NOMO-1 (cell line): ENCODE measurements around the gene RAPGEF2.
A peak's percentile ranks its signal among the peaks of the same experiment; 100 is the strongest.
"Not testable (repeated sequence)": the region's sequence is repeated elsewhere in the genome, so short reads cannot be mapped to it uniquely, and the experiment has no call there.

ENCODE experiments used
- DNase-seq, 2 experiments: peaks; one replicate each; lab custom pipeline; 2025; ENCODE audit not compliant: unreplicated experiment in 2 of 2; lab: John Stamatoyannopoulos, UW

Gene RAPGEF2

DNA sequence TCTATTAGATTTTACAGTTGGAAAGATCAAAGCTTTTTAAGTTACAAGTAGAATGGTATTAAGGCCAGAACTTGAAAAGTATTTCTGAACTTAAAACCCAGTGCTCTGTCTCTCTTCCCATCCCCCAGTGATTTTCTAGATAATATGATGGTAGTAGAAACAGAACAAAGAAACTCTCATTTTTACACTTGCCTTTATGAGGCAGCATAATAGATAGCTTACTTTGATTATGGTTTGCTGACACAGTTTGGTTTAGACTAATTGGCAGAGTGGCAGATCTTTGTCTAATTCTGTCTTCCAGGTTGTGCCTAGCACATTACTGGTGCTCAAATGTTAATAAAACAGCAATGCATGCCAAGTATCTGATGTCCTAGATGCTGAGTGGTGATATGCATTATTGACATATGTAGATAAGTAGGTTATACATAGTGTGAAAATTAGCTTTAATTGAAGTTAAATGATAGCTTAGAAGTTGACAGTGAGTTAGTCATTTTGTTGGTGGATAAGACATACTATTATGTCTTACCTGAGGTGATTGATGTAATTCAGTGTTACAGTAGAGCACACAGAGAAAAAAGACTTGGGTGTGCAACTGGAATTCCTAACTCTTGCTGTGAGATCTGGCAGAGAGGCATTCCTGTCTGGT, 4.3 kb upstream of the RAPGEF2 start:
- no peak for DNase-seq

DNA sequence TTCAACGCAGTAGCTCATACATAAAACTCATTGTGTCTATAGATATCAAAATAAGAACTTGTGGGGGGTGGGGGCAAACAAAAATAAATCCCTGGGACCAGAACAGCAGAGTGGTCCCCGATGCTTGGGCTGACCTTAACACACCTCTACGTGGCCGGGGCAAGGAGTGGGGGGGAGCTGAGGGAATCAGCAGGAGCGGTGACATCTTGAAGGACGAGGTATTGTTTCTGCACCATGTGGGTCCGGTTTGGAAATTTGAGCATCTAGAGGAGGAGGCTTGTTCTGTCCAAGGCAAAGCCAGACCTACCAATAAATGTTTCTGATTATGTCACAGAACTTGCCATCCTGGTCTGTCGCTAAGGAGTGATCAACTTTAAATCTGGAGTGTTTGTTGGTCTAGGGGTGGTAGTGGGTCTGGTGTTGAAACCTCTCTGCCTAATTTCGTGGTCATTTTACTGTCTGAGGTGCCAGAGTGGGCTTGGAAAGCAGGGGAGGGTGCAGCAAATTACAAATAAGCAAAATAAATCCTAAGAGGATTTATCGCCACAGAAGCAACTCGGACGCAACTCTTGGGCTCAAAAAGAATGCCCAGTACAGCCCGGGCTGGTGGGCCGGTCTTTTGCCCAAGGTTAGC, 774 bp upstream of the RAPGEF2 start:
- DNase-seq = no peak

DNA sequence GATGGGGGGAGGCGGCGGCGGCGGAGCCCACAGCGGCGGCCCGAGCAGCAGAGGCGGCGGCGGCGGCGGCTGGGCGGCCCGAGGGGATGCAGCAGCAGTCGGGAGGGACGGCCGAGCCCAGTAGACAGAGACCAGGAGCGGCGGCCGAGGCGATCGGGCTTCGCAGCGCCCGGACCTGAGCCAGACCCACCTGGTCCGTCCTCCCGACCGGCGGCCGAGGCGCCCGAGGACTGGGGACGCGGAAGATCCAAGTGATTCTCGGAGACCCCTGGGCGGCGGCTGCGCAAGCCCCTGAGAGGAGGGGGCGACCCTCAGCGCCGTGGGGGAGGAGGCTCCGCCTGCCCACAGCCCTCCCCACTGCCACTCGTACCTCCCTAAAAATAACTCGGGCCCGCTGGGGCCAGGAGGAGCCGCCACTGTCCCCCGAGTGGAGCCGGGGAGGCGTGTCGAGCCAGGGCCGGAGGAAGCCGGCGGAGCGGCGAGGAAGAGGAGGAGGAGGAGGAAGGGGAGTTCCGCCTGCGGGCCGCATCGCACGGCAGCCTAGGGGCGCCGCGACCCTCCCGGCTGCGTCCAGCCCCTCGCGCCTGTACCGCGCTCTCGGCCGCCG, 608 bp downstream of the RAPGEF2 start:
- no peak for DNase-seq

DNA sequence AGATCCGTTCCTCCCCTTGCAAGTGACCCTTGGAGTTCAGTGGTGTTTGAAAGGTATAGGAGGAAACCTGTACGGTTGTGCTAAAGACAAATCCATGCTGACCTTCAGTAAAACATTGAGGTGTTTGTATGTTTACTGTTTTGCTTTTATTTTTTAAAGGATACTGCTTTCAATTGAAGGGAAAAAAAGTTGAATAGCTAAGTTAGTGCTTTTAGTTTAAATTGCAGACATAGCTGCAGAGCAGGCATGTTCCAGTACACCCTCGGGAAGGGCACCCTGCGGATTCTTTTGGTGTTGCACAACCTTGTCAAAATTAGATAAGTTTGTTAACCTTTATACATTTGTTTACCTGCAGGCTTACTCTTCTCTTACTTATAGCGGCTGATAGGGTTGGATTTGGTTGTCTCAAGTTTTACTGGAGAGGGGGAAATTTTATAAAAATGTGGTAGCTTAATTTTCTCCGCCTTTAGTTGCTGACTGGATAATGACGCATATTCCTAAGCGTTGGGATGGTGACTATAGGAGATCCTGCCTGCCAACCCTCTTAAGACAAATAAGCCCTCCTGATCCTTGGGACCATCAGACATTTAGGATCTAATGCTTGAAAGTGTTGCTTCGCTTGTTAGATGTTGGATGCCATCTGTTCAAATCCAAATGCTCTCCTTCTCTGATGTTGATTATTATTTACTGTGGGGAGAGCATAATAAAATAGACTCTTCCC, 2.0 kb downstream of the RAPGEF2 start:
- DNase-seq = peak in 1 of 2 experiments; percentile 24

DNA sequence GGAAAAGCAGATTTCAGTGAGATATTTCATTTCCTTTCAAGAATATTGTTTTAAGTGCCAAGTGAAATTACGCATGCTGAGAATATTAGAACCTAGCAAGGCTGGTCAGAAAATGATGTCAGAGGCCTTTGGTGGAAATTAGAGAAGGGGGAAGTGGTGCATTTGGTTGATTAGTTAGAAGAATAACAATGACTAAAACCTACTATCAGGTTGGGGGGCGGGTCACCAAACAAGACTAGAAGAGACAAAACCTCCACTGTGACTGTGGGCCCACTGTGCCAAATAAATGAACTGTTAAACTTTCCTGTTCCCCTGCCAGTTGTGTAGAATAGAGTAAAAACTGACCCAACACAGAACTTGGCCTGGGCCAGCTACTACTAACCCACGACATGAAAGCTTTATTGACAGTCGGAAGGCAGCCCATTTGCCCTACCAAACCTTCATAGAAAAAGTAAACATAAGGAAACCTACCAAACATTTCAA, 2.9 kb downstream of the RAPGEF2 start:
- peak; percentile 24 to 48 for DNase-seq

DNA sequence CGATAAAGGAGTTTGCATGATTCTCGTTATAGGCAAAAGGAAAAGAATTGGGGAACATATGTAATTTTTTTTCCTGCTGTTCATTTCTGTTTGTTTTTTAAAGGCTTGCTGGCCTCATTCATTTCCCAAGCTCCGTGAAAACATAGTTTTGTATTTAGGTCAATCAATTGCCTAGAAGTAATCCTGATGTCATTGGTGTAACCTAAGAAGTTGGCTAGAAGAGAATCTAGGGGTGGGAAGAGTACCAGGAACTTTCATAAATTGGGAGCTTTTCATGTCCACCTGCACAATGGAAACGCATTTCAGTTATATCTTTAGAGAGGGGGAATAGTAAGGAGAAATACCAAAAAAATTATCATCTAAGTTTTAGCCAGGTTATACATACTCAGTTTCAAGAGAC, 3.8 kb downstream of the RAPGEF2 start:
- no peak for DNase-seq

DNA sequence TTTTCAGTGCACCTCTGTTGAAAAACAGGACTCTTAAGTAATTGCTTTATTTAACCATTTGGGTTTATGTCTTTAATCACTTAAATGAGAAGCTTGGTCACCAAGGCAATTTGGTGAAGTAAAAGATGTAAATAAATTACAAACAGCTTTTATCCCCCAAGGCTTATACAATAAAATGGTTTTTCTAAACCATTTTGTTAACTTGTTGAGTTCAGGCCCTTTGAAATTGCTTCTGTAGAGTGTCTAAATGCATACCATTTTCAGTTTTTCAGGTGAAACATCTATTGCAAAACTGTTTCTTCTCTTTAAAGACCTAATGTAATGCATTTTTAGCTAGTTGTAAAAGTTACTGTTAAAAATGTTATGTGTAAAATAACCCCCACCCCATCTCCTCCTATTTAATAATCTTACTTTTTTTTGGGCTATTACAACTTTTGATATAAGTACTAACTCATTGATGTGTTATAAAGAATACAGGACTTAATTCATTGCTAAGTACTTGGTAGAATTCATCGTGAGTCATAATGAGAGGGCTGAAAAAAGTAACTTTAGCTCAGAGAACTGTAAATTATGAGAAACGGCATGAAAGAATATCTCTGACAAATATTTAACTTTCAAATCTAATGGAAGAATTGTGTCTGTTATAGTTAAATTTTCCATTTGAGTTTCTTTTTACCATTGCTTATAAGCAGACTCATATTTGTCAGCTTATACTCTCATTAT, 4.5 kb downstream of the RAPGEF2 start:
- no peak for DNase-seq

DNA sequence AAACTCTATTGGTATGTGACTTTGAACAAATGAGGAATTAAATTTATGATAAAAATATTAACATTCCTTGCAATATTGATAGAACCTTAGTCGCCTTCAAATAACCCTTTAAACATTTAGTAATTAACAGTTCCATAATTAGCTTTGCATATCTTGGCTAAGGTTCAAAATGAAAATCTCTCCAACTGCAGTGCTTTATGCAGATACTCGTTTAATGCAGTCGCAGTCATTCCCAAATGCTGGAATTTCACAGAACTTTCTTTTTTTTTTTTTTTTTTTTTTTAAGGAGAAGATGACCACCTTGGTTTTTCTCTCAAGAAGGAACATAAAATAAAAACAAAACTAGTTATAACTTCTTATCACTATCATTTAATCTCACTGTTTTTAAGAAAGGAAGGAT, 5.2 kb downstream of the RAPGEF2 start:
- no peak for DNase-seq

DNA sequence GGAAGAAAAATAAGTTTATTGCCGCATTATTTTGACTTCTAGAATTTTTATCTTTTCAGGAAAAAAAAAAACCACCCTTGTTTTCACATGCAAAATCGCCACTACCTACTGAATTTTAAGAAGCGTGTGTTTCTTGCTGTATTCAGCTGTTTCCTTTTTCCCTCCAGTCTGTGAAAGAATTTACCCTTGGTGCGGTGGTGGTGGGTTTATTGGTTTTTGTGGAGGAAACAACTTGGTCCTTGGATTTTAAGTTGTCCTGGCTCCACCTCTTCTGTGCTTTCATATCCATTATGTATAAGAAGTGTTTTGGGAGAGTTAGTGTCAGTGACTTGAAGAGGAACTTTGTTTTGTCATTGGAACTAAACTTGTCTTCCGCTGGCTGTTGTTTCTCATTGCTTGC, 8.1 kb downstream of the RAPGEF2 start:
- DNase-seq = no peak

DNA sequence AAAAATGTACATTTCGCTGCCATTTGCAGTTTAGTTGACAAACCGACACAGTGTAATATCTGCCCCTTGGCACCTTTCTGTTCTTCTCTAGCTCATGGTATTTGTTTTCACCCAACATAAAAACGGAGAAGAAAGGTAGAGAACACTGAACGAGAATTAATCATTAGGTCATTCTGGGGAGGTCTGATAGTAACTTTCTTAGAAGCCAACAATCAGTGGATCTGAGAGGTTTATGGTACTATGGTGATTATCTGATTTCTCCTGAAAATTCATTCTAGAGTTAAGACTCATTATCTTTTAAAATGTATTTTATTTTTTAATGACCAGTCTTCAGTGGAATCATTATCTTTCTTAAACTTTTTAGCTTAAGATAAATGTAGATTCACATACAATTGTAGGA, 8.5 kb downstream of the RAPGEF2 start:
- no peak for DNase-seq

DNA sequence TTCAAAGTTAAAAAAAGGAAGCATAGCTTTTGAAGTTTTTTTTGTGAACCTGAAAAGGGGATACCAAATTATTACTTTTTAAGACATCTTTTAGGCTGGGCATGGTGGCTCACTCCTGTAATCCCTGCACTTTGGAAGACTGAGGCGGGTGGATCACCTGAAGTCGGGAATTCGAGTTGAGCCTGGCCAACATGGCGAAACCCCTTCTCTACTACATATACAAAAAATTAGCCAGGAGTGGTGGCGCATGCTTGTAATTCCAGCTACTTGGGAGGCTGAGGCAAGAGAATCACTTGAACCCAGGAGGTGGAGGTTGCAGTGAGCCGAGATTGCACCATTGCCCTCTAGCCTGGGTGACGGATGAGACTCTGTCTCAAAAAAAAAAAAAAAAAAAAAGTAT, 10.5 kb downstream of the RAPGEF2 start:
- DNase-seq = not testable (repeated sequence)

DNA sequence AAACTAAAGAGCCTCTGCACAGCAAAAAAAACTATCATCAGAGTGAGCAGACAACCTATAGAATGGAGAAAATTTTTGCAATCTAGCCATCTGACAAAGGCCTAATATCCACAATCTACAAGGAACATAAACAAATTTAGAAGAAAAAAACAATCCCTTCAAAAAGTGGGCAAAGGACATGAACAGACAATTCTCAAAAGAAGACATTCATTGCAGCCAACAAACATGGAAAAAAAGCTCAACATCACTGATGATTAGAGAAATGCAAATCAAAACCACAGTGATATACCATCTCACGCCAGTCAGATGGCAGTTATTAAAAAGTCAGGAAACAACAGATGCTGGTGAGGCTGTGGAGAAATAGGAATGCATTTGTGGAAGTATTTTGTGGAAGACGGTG, 13.2 kb downstream of the RAPGEF2 start:
- DNase-seq = not testable (repeated sequence)

DNA sequence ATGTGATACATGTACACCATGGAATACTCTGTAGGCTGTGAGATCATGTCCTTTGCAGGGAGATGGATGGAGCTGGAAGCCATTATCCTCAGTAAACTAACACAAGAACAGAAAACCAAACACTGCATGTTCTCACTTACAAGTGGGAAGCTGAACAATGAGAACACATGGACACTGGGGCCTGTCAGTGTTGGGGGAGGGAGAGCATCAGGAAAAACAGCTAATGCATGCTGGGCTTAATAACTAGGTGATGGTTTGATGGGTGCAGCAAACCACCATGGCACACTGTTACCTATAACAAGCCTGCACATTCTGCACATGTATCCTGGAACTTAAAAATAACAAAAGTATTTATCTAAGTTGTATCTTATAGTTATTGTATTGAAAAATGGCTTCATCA, 13.8 kb downstream of the RAPGEF2 start:
- DNase-seq = not testable (repeated sequence)

DNA sequence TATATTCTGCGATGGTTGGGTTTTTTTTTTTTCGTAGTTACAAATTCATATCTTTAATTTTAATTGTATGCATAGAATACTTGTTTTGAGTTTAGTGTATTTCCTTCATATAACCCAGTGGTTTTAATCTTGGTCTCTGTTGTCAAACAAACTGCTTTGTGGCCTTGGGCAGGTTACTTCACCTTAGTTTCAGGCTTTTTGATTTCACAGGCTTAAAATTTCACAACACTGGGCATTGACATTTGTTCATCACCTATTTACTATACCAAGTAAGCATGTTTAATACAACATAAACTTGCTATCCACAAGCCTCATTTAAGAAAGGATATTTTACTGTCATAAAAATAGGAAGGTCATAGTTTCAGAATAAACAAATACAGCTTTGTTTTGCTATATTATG, 14.7 kb downstream of the RAPGEF2 start:
- no peak for DNase-seq

DNA sequence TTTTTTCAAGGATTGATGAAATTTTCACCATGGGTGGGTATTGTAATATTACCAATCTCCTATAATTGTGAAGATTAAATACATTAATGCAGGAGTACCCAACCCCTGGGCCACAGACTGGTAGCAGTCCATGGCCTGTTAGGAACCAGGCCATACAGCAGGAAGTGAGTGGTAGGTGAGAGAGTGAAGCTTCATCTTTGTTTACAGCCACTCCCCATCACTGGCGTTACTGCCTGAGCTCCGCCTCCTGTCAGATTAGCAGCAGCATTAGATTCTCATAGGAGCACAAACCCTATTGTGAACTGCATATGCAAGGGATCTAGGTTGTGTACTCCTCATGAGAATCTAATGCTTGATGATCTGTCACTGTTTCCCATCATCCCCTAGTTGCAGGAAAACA, 15.1 kb downstream of the RAPGEF2 start:
- DNase-seq = no peak

DNA sequence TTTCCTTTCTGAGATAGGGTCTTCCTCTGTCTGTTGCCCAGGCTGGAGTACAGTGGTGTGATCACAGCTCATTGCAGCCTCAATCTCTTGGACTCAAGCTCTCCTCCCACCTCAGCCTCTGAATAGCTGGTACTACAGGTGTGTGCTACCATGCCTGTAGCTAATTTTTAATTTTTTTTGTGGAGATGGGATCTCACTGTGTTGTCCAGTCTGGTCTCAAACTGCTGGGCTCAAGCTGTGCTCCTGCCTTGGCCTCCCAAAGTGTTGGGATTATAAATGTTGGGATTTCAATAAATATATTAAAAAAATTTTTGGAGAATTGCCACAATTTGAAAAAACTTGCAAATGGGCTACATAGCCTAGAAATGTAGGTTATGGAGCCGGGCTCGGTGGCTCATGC, 18.5 kb downstream of the RAPGEF2 start:
- no peak for DNase-seq

DNA sequence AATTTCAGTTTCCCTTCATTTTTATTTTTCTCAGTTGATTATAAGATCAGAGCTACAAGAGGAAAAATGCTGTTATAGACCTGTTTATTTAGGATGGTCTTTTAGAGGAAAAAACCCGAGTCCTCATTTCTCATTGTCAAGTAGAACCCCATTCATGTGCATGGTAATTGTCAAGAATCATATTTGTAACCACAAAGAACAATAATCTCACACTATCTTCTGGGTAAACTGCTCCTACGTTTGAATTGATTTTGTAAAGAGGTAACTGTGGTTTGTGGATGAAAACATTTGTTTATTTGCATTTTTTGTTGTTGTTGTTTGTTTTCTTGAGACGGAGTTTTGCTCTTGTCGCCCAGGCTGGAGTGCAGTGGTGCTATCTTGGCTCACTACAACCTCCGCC, 23.8 kb downstream of the RAPGEF2 start:
- DNase-seq = no peak

DNA sequence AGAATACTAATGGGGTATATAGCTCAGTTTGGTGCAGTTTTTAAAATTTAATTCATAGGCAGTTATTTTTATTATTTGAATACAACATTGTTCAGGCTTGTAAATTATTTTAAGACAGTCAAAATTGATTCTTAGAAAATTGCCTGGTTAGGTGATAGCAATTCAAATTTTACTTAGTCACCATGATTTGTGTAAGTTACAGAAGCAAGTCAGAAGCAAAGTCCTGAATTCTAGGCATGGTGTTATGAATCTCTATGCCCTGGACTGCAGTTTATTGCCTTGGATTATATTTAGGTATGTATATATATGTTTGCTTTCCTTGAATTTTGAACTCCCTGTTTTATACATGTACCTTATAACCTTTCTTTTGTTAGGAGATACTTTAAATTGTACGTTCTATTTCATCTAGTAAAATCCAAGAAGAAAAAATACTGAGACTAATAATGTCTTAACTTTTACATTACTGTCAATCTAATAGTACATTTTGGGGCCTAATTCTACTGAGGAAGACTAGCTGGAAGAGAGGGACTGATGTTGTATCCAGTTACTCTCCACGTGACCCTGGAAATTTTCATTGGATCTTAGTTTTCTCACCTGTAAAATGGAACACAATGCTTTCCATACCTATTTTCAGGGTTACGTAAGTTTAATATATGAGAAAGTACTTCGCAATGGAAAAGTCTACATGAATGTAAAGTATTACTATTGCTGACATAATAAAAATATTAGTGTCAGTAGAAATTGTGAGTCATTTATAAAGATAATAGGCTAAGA, 25.1 kb downstream of the RAPGEF2 start:
- no peak for DNase-seq

DNA sequence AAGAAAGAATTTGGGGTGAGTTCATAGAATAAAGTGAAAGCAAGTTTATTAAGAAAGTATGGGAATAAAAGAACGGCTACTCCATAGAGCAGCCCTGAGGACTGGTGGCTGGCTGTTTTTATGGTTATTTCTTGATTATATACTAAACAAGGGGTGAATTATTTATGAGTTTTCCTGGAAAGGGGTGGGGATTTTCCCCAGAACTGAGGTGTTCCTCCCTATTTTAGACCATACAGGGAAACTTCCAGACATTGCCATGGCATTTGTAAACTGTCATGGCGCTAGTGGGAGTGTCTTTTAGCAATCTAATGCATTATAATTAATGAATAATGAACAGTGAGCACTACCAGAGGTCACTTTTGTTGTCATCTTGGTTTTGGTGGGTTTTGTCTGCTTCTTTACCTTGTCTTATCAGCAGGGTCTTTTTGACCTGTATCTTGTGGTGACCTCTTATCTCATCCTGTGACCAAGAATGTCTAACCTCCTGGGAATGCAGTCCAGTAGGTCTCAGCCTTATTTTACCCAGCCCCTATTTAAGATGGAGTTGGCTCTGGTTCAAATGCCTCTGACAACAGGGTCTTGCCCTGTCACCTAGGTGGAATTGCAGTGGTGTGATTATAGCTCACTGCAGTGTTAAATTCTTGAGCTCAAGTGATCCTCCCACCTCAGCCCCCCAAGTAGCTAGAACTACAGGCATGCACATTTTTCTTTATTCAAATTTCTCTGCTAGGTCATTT, 27.1 kb downstream of the RAPGEF2 start:
- no peak for DNase-seq

DNA sequence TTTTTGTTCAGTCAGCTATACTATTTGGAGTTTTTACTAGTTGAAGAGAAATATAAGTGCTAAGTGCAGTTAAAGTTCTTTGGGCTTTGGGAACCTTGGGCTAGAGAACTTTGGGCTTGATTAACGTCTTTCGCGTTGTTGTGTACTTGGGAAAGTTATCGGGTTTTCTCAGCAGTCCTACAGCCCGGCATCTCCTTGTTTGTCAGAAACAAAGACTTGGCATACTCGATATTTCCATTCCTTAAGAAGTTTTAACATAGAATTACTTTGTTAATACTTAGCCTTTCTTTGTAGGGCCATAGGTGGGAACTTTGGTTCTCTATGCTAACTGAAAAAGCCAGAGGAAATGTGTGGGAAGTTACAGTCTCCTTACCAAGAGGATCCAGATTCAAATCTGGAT, 28.7 kb downstream of the RAPGEF2 start:
- no peak for DNase-seq
